MM.1S (cell line): ENCODE measurements around the gene NANOS1.

Experiments
- DNase-seq: peaks from one replicate; pipeline ENCODE4 v3.0.0-alpha.2; 2015
- H2AFZ ChIP-seq: fragments of 300-600 bp; sonication (generic); 2 replicates; pipeline ENCODE4 v1.6.0; 2016; ENCODE audit warnings: antibody characterized with exemption, low read length
- H3F3A ChIP-seq: fragments of 300-600 bp; sonication (generic); 2 replicates; pipeline ENCODE4 v1.6.1; 2016; ENCODE audit warnings: mild to moderate bottlenecking, antibody characterized with exemption, low read length, moderate library complexity, mixed read lengths; ENCODE audit not compliant: insufficient read depth
- H3K27ac ChIP-seq: fragments of 300-600 bp; sonication (generic); 2 replicates; pipeline ENCODE4 v1.5.1; 2016; ENCODE audit warnings: mild to moderate bottlenecking, low read length
- H3K27me3 ChIP-seq: fragments of 300-600 bp; sonication (generic); replicated peaks from 2 replicates; pipeline ENCODE4 v1.6.0; 2016; ENCODE audit warnings: low read length; ENCODE audit not compliant: insufficient read depth
- H3K36me3 ChIP-seq: fragments of 300-600 bp; sonication (generic); replicated peaks from 2 replicates; pipeline ENCODE4 v1.6.1; 2016; ENCODE audit warnings: mild to moderate bottlenecking, low read length, mixed read lengths; ENCODE audit not compliant: insufficient read depth
- H3K4me1 ChIP-seq: fragments of 300-600 bp; sonication (generic); 2 replicates; pipeline ENCODE4 v1.6.1; 2016; ENCODE audit warnings: low read length, mixed read lengths
- H3K4me2 ChIP-seq: fragments of 300-600 bp; sonication (generic); 2 replicates; pipeline ENCODE4 v1.6.0; 2016; ENCODE audit warnings: low read depth, low read length
- H3K4me3 ChIP-seq: fragments of 300-600 bp; sonication (generic); 2 replicates; pipeline ENCODE4 v1.5.1; 2016; ENCODE audit warnings: low read length, mixed read lengths
- H3K79me2 ChIP-seq: fragments of 300-600 bp; sonication (generic); 2 replicates; pipeline ENCODE4 v1.6.1; 2016; ENCODE audit warnings: mixed run types, low read length, mixed read lengths
- H3K9ac ChIP-seq: fragments of 300-600 bp; sonication (generic); 2 replicates; pipeline ENCODE4 v1.6.1; 2016; ENCODE audit warnings: low read length, mixed read lengths
- H3K9me2 ChIP-seq: fragments of 300-600 bp; sonication (generic); replicated peaks from 2 replicates; pipeline ENCODE4 v1.6.1; 2016; ENCODE audit warnings: mild to moderate bottlenecking, low read length, mixed read lengths; ENCODE audit not compliant: insufficient read depth
- H3K9me3 ChIP-seq: fragments of 300-600 bp; sonication (generic); replicated peaks from 2 replicates; pipeline ENCODE4 v1.6.1; 2016; ENCODE audit warnings: mild to moderate bottlenecking, low read length, mixed read lengths; ENCODE audit not compliant: insufficient read depth
- H4K20me1 ChIP-seq: fragments of 300-600 bp; sonication (generic); 2 replicates; pipeline ENCODE4 v1.6.1; 2016; ENCODE audit warnings: mild to moderate bottlenecking, low read length, moderate library complexity, mixed read lengths; ENCODE audit not compliant: insufficient read depth
- EZH2 ChIP-seq: fragments of 300-600 bp; sonication (generic); optimal IDR thresholded peaks from 2 replicates; pipeline ENCODE3; 2017; ENCODE audit warnings: low read depth, mild to moderate bottlenecking, antibody characterized with exemption, low read length, mixed read lengths
- EZH2phosphoT487 ChIP-seq: fragments of 300-600 bp; sonication (generic); IDR thresholded peaks from 2 replicates; pipeline ENCODE4 v1.6.1; 2018; ENCODE audit warnings: antibody characterized with exemption, low read length
- TF ChIP-seq, protein P1 (sequence below): fragments of 300-600 bp; sonication (generic); IDR thresholded peaks from 2 replicates; pipeline ENCODE4 v1.5.1; 2016; ENCODE audit warnings: antibody characterized with exemption, low read length, mixed read lengths

The NANOS1 gene

DNA sequence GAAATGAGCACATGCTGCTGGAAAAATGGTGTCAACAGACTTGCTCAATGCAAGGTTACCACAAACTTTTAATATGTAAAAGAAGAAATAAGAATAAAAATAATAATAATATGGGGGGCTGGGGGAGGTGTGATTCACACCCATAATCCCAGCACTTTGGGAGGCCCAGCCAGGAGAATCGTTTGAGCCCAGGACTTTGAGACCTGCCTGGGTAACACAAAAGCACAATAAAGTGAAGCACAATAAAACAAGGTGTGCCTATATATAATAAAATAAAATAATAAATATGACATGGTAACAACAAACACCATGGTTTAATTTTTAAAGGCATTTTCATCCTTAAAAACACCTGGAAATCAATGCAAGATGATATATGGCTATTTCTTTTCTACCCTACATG, 26.0 kb downstream of the NANOS1 start:
- no peak overlapping the region for H2AFZ ChIP-seq
- DNase-seq: no peak
- no peaks in the 10 kb centered on the region for H3K9me3 ChIP-seq
- peaks cover 14% of the 10 kb centered on the region; the same call in 1 of the 2 replicates for H4K20me1 ChIP-seq
- H3K4me3 ChIP-seq: no peak overlapping the region
- H3K4me1 ChIP-seq: no peaks in the 10 kb centered on the region
- H3K27me3 ChIP-seq: no peaks in the 10 kb centered on the region
- no peak overlapping the region for H3K27ac ChIP-seq
- no peaks in the 10 kb centered on the region; the same call in 1 of the 2 replicates for H3F3A ChIP-seq
- TF ChIP-seq EZH2phosphoT487 (no peak), EZH2 (no peak)
- TF ChIP-seq, protein P1, sequence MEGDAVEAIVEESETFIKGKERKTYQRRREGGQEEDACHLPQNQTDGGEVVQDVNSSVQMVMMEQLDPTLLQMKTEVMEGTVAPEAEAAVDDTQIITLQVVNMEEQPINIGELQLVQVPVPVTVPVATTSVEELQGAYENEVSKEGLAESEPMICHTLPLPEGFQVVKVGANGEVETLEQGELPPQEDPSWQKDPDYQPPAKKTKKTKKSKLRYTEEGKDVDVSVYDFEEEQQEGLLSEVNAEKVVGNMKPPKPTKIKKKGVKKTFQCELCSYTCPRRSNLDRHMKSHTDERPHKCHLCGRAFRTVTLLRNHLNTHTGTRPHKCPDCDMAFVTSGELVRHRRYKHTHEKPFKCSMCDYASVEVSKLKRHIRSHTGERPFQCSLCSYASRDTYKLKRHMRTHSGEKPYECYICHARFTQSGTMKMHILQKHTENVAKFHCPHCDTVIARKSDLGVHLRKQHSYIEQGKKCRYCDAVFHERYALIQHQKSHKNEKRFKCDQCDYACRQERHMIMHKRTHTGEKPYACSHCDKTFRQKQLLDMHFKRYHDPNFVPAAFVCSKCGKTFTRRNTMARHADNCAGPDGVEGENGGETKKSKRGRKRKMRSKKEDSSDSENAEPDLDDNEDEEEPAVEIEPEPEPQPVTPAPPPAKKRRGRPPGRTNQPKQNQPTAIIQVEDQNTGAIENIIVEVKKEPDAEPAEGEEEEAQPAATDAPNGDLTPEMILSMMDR: no peak
- no peak overlapping the region for H3K9ac ChIP-seq
- peaks cover 50% of the 10 kb centered on the region for H3K36me3 ChIP-seq
- H3K4me2 ChIP-seq: no peak overlapping the region
- H3K9me2 ChIP-seq: no peaks in the 10 kb centered on the region
- H3K79me2 ChIP-seq: peaks cover 97% of the 10 kb centered on the region

DNA sequence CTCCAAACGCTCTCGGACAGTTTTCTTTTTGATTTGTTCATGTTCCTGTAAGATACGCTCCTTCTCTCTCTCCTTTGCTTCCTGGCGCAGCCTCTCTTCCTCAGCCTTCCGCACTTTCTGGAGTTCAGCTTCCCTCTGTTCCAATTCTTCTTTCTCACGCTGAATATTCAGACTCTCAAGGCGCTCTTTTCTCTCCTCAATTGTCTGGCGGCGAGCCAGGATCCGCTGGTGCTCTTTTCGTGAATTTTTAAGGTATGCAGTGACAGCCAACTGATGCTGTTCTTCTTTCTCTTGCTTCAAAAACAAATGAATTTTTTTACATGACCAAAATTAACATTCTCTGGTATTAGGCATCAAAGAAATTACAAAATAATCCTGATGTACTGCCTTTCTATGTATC, 28.5 kb downstream of the NANOS1 start:
- TF ChIP-seq EZH2 (no peak), EZH2phosphoT487 (no peak)
- TF ChIP-seq, protein P1: no peak
- Histone ChIP-seq H3F3A (peaks cover under 1% of the 10 kb centered on the region; the same call in 1 of the 2 replicates), H3K4me3 (no peak overlapping the region), H3K9me3 (no peaks in the 10 kb centered on the region), H3K9ac (no peak overlapping the region), H3K4me1 (no peaks in the 10 kb centered on the region), H2AFZ (no peak overlapping the region), H3K9me2 (no peaks in the 10 kb centered on the region), H3K27me3 (no peaks in the 10 kb centered on the region), H3K79me2 (peaks cover 97% of the 10 kb centered on the region), H4K20me1 (peaks cover 14% of the 10 kb centered on the region), H3K4me2 (no peak overlapping the region), H3K36me3 (peaks cover 45% of the 10 kb centered on the region; the same call in 1 of the 2 replicates), H3K27ac (no peak overlapping the region)
- DNase-seq: no peak

DNA sequence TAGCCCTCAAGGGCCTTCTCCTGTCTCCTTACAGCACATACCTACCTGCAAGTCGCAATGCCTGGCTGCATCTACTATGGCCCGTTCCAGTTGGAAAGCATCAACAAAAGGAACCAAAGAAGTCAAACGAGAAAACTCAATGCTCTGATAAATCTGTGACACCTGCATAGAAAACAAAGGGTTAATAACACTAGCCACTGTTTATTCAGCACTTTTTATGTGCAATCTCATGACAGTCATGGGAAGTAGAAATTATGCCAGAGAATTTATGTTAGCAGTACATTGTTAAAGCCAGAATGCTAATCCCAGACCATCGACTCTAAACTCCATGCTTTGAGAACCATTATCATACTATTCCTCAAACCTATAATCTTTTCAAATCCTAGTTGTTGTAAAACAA, 30.0 kb downstream of the NANOS1 start:
- no peak for DNase-seq
- Histone ChIP-seq H3K4me3 (no peak overlapping the region), H3K9me3 (no peaks in the 10 kb centered on the region), H3F3A (peaks cover 7% of the 10 kb centered on the region; the same call in 1 of the 2 replicates), H3K9me2 (no peaks in the 10 kb centered on the region), H3K79me2 (peaks cover 97% of the 10 kb centered on the region), H3K36me3 (peaks cover 49% of the 10 kb centered on the region; the same call in 1 of the 2 replicates), H3K9ac (no peak overlapping the region), H2AFZ (no peak overlapping the region), H3K4me1 (no peaks in the 10 kb centered on the region), H4K20me1 (peaks cover 16% of the 10 kb centered on the region), H3K27me3 (no peaks in the 10 kb centered on the region), H3K27ac (no peak overlapping the region), H3K4me2 (no peak overlapping the region)
- no peak for TF ChIP-seq EZH2phosphoT487
- no peak for TF ChIP-seq EZH2
- TF ChIP-seq, protein P1: no peak
